GM21381 (cell line): ENCODE measurements around the gene APCDD1.

ENCODE experiments used
- ATAC-seq: cut with Tn5 transposase; IDR thresholded peaks from one replicate; pipeline ENCODE4 v1.9.1; 2021; ENCODE audit warnings: mild to moderate bottlenecking, moderate library complexity; ENCODE audit not compliant: unreplicated experiment

Gene APCDD1

GRCh38 chr18:10453806-10454680 is at the start of gene APCDD1:
Gene APCDD1 (plus strand): TSS chr18:10454635. CDS start chr18:10454982, 347 bp downstream.
- ATAC-seq = no peak

GRCh38 chr18:10405014-10405493 is 49.4 kb upstream of the APCDD1 start:
- no peak for ATAC-seq

- no peak for ATAC-seq
Observed at GRCh38 chr18:10405816-10406663, 48.4 kb upstream of the APCDD1 start.

DNA sequence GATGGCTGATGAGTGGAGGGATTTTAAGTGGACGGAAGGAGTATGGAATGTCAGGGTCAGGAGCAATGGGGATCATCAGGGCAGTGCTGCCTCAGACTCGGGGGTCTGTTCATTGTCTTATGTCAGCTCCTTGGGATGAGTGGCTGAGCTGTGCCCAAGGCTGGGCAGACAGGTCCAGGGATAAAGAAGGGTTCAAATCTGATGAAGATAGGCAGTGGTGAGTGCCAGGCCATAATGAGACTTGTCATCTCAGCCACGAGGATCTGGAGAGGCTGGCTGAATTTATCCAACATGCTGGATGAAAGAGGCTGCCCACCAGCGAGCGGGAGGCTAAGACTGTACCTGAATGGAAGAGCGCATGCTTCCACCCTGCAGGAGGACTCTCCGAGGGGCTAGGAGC is 46.3 kb upstream of the APCDD1 start:
- no peak for ATAC-seq

DNA sequence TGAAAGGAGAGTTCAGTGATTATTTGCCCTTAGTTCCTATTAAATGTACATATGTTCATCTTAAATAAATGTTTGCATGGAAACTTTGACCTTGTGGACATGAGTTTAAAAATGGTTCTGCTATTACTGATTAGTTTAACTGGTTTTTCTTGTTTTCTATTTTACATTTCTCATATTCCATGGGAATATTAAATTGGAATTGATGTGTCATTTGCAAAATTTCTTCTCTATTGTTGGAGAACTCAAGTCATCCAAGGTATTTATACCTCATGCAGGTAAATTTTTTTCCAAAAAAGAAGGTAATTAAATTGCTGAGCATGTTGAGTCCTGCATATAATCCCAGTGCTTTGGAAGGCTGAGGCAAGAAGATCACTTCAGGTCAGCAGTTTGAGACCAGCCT is 45.4 kb upstream of the APCDD1 start:
- ATAC-seq = no peak

DNA sequence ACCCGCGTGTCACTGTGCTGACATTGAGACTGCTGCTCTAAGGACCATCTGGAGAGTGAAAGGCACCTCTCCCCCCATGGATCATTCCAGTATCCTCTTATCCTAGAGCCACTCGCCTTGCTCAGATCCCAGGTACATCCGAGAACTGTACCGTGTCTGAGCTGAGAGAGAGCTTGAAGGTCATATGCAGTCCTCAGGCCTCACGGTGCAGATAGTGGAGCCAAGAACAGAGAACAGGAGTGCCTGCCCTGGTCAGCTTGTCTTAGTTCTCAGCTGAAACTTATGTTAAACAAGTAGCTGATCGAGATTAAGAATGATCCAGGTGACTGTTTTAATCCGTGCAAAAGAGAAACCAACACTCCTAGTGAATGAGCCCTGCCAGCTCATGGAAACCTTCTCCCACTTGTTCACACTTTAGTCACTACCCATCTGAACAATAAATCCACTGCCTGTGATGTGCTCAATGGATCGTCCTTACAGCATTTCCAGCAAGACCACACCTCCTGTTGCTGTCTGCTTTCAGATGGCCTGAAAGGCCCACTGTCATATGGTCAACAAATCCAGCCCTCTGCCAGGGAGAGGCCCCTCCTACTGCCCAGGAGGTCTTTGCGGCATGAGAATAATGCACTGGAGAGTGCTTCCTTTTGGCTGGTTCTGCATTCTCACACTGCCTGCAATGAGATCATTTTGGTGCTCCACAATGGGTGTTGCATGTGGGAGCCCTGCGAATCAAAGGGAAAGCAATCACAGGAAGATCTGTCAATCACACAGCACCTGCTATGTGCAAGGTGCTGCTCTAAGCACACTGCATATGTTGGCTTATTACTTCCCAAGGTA is 43.7 kb upstream of the APCDD1 start:
- ATAC-seq = no peak

DNA sequence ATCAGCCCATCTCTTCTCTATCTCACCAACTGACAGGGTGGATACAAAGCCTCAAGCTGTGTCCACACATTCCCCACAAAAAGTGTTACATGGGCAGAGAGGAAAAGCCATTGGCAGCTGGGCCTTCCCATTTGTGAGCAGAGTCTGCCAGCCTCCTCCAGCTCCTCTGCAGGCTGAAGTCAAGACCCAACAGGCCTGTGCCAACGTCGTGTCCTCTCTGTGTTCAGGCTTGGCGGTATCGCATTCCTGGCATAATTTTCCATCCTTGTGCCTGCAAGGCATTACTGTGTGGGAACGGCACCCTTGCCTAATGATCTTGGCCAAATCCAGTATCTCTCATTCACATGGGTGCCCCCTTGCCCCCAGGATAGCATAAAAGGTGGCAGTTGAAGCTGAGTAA is 41.5 kb upstream of the APCDD1 start:
- ATAC-seq = no peak

DNA sequence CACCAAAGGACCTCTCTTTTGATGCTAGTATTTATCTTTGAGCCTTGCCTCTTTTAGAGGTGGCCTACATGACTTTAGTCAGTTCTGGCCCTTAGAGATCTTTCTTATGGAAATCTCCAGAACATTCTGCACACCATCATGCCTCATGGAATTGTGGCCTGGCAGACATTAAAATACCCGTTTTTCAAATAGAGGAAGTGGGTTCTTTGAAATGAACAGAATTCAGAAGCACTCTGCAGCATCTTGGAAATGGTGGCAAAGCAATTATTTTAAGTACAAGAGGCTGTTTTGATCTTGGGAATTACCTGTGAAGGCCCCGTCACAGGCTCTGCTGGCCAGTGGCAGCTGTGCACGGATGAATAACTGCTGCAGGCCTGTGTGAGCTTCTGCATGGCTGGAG is 40.7 kb upstream of the APCDD1 start:
- ATAC-seq = no peak

GRCh38 chr18:10414293-10414842 is 40.1 kb upstream of the APCDD1 start:
- no peak for ATAC-seq

GRCh38 chr18:10416065-10416464 is 38.4 kb upstream of the APCDD1 start:
- ATAC-seq = no peak

DNA sequence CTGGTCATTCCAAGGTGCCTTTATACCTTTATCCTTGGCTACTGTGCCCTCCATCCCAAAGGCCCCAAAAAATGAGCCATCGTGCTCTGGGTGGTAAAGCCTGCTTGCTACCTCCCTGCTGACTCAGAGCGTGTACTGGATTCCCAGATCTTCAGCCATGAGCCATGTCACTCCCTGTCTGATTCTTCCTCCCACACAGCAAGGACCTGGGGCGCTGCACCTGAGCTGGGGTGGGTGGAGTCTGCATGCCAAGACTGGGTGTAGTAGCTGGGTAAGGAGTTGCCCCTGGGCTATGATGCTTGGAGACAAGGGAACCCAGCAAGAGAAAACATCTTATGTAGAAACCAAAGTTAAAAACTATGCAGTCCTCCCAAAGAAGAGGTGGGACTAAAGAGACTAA is 37.2 kb upstream of the APCDD1 start:
- no peak for ATAC-seq

- ATAC-seq = no peak
Observed at GRCh38 chr18:10417664-10418063, 36.8 kb upstream of the APCDD1 start.

- no peak for ATAC-seq
Observed at GRCh38 chr18:10418836-10419235, 35.6 kb upstream of the APCDD1 start.

- no peak for ATAC-seq
Observed at GRCh38 chr18:10419420-10420103, 34.9 kb upstream of the APCDD1 start.

- no peak for ATAC-seq
Observed at GRCh38 chr18:10420561-10421352, 33.7 kb upstream of the APCDD1 start.

DNA sequence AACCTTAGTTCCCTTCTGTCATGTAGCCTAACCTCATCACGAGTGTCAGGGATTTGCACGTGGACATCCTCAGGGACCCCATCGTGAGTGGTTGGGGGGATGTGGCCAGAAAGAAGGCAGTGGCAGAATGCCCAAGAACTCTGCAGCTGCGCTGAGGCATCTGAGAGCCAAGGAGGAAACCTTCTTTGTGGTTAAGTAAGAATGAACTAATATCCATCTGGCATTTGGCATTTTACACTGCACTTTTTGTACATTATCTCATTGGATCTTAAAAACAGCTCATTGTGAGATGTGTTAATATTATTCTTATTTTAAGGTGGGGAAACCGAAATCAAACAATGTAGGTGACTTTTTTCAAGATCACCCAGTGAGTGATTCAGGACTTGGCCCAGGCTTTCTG is 32.6 kb upstream of the APCDD1 start:
- no peak for ATAC-seq

GRCh38 chr18:10422731-10423130 is 31.7 kb upstream of the APCDD1 start:
- ATAC-seq = no peak

GRCh38 chr18:10424585-10425307 is 29.7 kb upstream of the APCDD1 start:
- no peak for ATAC-seq

DNA sequence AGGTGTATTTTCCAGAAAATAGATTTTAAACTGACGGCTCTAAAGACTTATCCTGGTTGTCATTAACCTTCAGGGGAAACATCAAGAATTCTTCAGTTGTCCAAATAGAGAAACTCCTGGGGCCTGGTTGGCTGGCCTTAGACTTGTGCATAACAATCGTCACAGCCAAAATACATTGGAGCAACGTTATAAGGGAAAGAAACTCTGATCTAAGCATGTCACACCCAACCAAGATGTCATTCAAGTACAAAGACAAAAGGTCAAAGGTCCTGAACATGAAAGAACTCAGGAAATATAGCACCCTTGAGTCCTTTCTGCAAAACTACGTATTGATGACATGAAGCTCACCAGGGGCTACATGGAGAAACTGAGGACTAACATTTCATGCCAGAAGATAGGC is 23.8 kb upstream of the APCDD1 start:
- ATAC-seq = no peak
